HK-2 (cell line): ENCODE results near the gene BAIAP3.
"Not testable (repeated sequence)": the region's sequence is repeated elsewhere in the genome, so short reads cannot be mapped to it uniquely, and the experiment has no call there.

Experiments used
- DNase-seq: peaks from one replicate; pipeline ENCODE4 v3.0.0-alpha.2; 2018; ENCODE audit not compliant: unreplicated experiment

Gene BAIAP3

GRCh38 chr16:1333149-1333812, at the start of gene BAIAP3:
Gene BAIAP3, plus strand, starts transcription at chr16:1333645. Its CDS starts 4,905 bp downstream, at chr16:1338550.
- no peak for DNase-seq

GRCh38 chr16:1283996-1284616, 49.3 kb upstream of the BAIAP3 start:
- no peak for DNase-seq

GRCh38 chr16:1285669-1286512, 47.6 kb upstream of the BAIAP3 start:
- DNase-seq: no peak

GRCh38 chr16:1286513-1287094, 46.8 kb upstream of the BAIAP3 start:
- DNase-seq: no peak

- no peak for DNase-seq
These were observed 45.3 kb upstream of the BAIAP3 start for GRCh38 chr16:1287982-1288670.

- no peak for DNase-seq
These were observed 44.5 kb upstream of the BAIAP3 start for GRCh38 chr16:1288813-1289476.

GRCh38 chr16:1289477-1289866, 44.0 kb upstream of the BAIAP3 start:
- DNase-seq: no peak

GRCh38 chr16:1290063-1290501, 43.4 kb upstream of the BAIAP3 start:
- DNase-seq: no peak

- no peak for DNase-seq
These were observed 42.4 kb upstream of the BAIAP3 start for GRCh38 chr16:1290860-1291575.

- DNase-seq: no peak
These were observed 41.9 kb upstream of the BAIAP3 start for GRCh38 chr16:1291576-1291974.

- DNase-seq: not testable (repeated sequence)
These were observed 41.2 kb upstream of the BAIAP3 start for GRCh38 chr16:1292208-1292607.

- not testable (repeated sequence) for DNase-seq
These were observed 40.6 kb upstream of the BAIAP3 start for GRCh38 chr16:1292808-1293207.

GRCh38 chr16:1293921-1294656, 39.4 kb upstream of the BAIAP3 start:
- no peak for DNase-seq

GRCh38 chr16:1295465-1295864, 38.0 kb upstream of the BAIAP3 start:
- no peak for DNase-seq

- DNase-seq: not testable (repeated sequence)
These were observed 36.8 kb upstream of the BAIAP3 start for GRCh38 chr16:1296688-1297017.

- DNase-seq: peak; percentile 61
These were observed 36.3 kb upstream of the BAIAP3 start for GRCh38 chr16:1297018-1297696.

GRCh38 chr16:1298406-1298805, 35.0 kb upstream of the BAIAP3 start:
- no peak for DNase-seq

GRCh38 chr16:1299012-1299867, 34.2 kb upstream of the BAIAP3 start:
- DNase-seq: no peak
